Stimulated activated CD4-positive, alpha-beta T cell treated with anti-CD3 and anti-CD28 coated beads, Interleukin-15, amount 100 ng/mL, for 48 hours (primary cell): ENCODE data around the gene FAM118B.

ENCODE experiments used
- DNase-seq, 2 donors: peaks; one replicate each; pipeline ENCODE4 v3.0.0-alpha.2; 2020; ENCODE audit warnings: low read depth in 2 of 2

Gene FAM118B

GRCh38 chr11:126186708-126187529 is 24.7 kb upstream of the FAM118B start:
- DNase-seq: no peak

- no peak for DNase-seq
Observed at GRCh38 chr11:126188332-126189108, 23.1 kb upstream of the FAM118B start.

- no peak for DNase-seq
Observed at GRCh38 chr11:126189109-126189929, 22.3 kb upstream of the FAM118B start.

- no peak for DNase-seq
Observed at GRCh38 chr11:126190792-126191191, 20.8 kb upstream of the FAM118B start.

GRCh38 chr11:126191379-126192073 is 20.1 kb upstream of the FAM118B start:
- no peak for DNase-seq

GRCh38 chr11:126192361-126192760 is 19.2 kb upstream of the FAM118B start:
- no peak for DNase-seq

GRCh38 chr11:126193038-126193478 is 18.5 kb upstream of the FAM118B start:
- DNase-seq: no peak

- no peak for DNase-seq
Observed at GRCh38 chr11:126194121-126194543, 17.4 kb upstream of the FAM118B start.

- no peak for DNase-seq
Observed at GRCh38 chr11:126195119-126195518, 16.5 kb upstream of the FAM118B start.

GRCh38 chr11:126197277-126197939 is 14.2 kb upstream of the FAM118B start:
- no peak for DNase-seq

GRCh38 chr11:126198648-126199047 is 12.9 kb upstream of the FAM118B start:
- DNase-seq: no peak

GRCh38 chr11:126202646-126203359 is 8.8 kb upstream of the FAM118B start:
- DNase-seq: no peak

GRCh38 chr11:126205359-126205758 is 6.2 kb upstream of the FAM118B start:
- DNase-seq: no peak

GRCh38 chr11:126207896-126208295 is 3.7 kb upstream of the FAM118B start:
- no peak for DNase-seq

GRCh38 chr11:126210871-126211235 is 729 bp upstream of the FAM118B start:
- no peak for DNase-seq

- no peak for DNase-seq
Observed at GRCh38 chr11:126212089-126212660, 593 bp downstream of the FAM118B start.

GRCh38 chr11:126214441-126214840 is 2.9 kb downstream of the FAM118B start:
- no peak for DNase-seq

GRCh38 chr11:126214841-126215240 is 3.3 kb downstream of the FAM118B start:
- DNase-seq: no peak

GRCh38 chr11:126216526-126217305 is 5.1 kb downstream of the FAM118B start:
- no peak for DNase-seq
